C4-2B (cell line): Measurements from ENCODE around the gene FGGY.

ENCODE experiments used
- ZFX ChIP-seq: fragments of 450-650 bp; IDR thresholded peaks from 2 replicates; pipeline ENCODE4 v1.6.1; 2017
- TF ChIP-seq, protein P1 (sequence below): fragments of 450-650 bp; conservative IDR thresholded peaks from 2 replicates; pipeline ENCODE4 v1.5.1; 2017; ENCODE audit warnings: mild to moderate bottlenecking

GRCh38 chr1:59366346-59366745 lies 69.5 kb downstream of the FGGY start:
- TF ChIP-seq, protein P1, sequence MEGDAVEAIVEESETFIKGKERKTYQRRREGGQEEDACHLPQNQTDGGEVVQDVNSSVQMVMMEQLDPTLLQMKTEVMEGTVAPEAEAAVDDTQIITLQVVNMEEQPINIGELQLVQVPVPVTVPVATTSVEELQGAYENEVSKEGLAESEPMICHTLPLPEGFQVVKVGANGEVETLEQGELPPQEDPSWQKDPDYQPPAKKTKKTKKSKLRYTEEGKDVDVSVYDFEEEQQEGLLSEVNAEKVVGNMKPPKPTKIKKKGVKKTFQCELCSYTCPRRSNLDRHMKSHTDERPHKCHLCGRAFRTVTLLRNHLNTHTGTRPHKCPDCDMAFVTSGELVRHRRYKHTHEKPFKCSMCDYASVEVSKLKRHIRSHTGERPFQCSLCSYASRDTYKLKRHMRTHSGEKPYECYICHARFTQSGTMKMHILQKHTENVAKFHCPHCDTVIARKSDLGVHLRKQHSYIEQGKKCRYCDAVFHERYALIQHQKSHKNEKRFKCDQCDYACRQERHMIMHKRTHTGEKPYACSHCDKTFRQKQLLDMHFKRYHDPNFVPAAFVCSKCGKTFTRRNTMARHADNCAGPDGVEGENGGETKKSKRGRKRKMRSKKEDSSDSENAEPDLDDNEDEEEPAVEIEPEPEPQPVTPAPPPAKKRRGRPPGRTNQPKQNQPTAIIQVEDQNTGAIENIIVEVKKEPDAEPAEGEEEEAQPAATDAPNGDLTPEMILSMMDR, result no peak
- no peak for TF ChIP-seq ZFX
